ENCODE results near the gene RNU6-1. TPM values are rescaled to one million over a fixed set of nuclear protein-coding genes. Genes with fewer than 3 reads are reported as not detected.

The RNU6-1 gene
- polyA plus RNA-seq, 1 of the 3 experiments (the other 2 are of a cell fraction) = not detected

GRCh38 chr15:67832897-67833709 lies 6.7 kb downstream of the RNU6-1 start:
- TF ChIP-seq TEAD4 (IDR thresholded peaks at IDR 0.05; ENCODE audit: borderline replicate concordance, insufficient read depth) (no peak), TCF12 (IDR thresholded peaks at IDR 0.05) (no peak), POLR2AphosphoS5 (IDR thresholded peaks at IDR 0.05; ENCODE audit: low read depth, low read length) (no peak), MXI1 (IDR thresholded peaks at IDR 0.05; ENCODE audit: low read depth, low read length) (no peak), CHD2 (IDR thresholded peaks at IDR 0.05; ENCODE audit: low read length, partially characterized antibody) (no peak), JUND (IDR thresholded peaks at IDR 0.05) (no peak), YY1 (IDR thresholded peaks at IDR 0.05; ENCODE audit: low read depth) (no peak), EZH2phosphoT487 (IDR thresholded peaks at IDR 0.05; ENCODE audit: borderline replicate concordance, low read depth) (no peak), RXRA (IDR thresholded peaks at IDR 0.05; ENCODE audit: borderline replicate concordance, low read depth) (no peak), FOXM1 (IDR thresholded peaks at IDR 0.05; ENCODE audit: low read depth) (no peak), SIN3A (IDR thresholded peaks at IDR 0.05; ENCODE audit: borderline replicate concordance, low read depth, low read length) (no peak), NFIC (IDR thresholded peaks at IDR 0.05; ENCODE audit: borderline replicate concordance) (no peak), PBX3 (IDR thresholded peaks at IDR 0.05) (no peak), FOSL2 (IDR thresholded peaks at IDR 0.05; ENCODE audit: borderline replicate concordance, low read depth) (no peak), SMC3 (IDR thresholded peaks at IDR 0.05; ENCODE audit: low read depth, low read length) (no peak), RFX5 (IDR thresholded peaks at IDR 0.05; ENCODE audit: low read length) (no peak), RAD21 (IDR thresholded peaks at IDR 0.05; ENCODE audit: low read length) (no peak)
- H2AFZ ChIP-seq (ENCODE audit: low read depth) = no peak overlapping the region; the same call in 1 of the 2 replicates
- CTCF ChIA-PET = interaction anchor here (0.5 to 9.4 kb wide), 14 partner anchors 10 to 887 kb away, joined by 3 to 123 read pairs (median 4); partner anchors contain the start of gene MAP2K5

GRCh38 chr15:67832031-67832551 lies 7.8 kb downstream of the RNU6-1 start:
- Histone ChIP-seq H3K4me1 (ENCODE audit: control insufficient read depth in 1 of 2, insufficient read depth in 2 of 2, low read depth in 1 of 2, low read length in 1 of 2) (peaks cover 0 to 10% of the 10 kb centered on the region in 2 experiments; a peak in 1 of 4 replicates), H3K27ac (ENCODE audit: low read depth in 2 of 2, low read length in 1 of 2) (no peak overlapping the region), H2AFZ (ENCODE audit: low read depth) (no peak overlapping the region), H3K27me3 (ENCODE audit: insufficient read depth) (no peaks in the 10 kb centered on the region), H3K4me3 (ENCODE audit: low read depth in 2 of 2, low read length in 1 of 2) (no peak overlapping the region), H3K36me3 (replicated peaks in 1 of 2; ENCODE audit: control insufficient read depth in 1 of 2, insufficient read depth in 2 of 2, low read length in 1 of 2) (no peaks in the 10 kb centered on the region), H3K9me3 (no peaks in the 10 kb centered on the region), H3K9me2 (no peaks in the 10 kb centered on the region), H4K20me1 (ENCODE audit: insufficient read depth) (no peaks in the 10 kb centered on the region), H3K79me2 (ENCODE audit: insufficient read depth) (no peaks in the 10 kb centered on the region), H3K4me2 (no peak overlapping the region), H3K9ac (no peak overlapping the region), H3F3A (replicated peaks; ENCODE audit: insufficient read depth) (no peaks in the 10 kb centered on the region)
- CTCF ChIA-PET = interaction anchor here (0.6 to 9.4 kb wide), 16 partner anchors 9 to 886 kb away, joined by 3 to 123 read pairs (median 4); partner anchors contain the start of gene MAP2K5
- DNase-seq = peak; percentile 60
- POLR2A ChIA-PET = no interaction called here
- WGBS (ENCODE audit: low lambda C conversion rate) = 82% methylated on average over 9 of the region's 9 CpGs
- TF ChIP-seq TEAD4 (IDR thresholded peaks at IDR 0.05; ENCODE audit: borderline replicate concordance, insufficient read depth) (no peak), FOXM1 (IDR thresholded peaks at IDR 0.05; ENCODE audit: low read depth) (no peak), USF2 (IDR thresholded peaks at IDR 0.05; ENCODE audit: borderline replicate concordance, low read depth, low read length) (no peak), SMC3 (IDR thresholded peaks at IDR 0.05; ENCODE audit: low read depth, low read length) (peak; percentile 44; the same call in 1 of the 2 replicates), RAD21 (IDR thresholded peaks at IDR 0.05; ENCODE audit: low read length) (peak; percentile 62), YY1 (IDR thresholded peaks at IDR 0.05; ENCODE audit: low read depth) (no peak), CTCF (IDR thresholded peaks at IDR 0.05) (peak; percentile 43), CHD2 (IDR thresholded peaks at IDR 0.05; ENCODE audit: low read length, partially characterized antibody) (no peak)

More at GRCh38 chr15:67832897-67833709, 6.7 kb downstream of the RNU6-1 start:
- no peaks in the 10 kb centered on the region for H3K36me3 ChIP-seq (replicated peaks in 1 of 2; ENCODE audit: control insufficient read depth in 1 of 2, insufficient read depth in 2 of 2, low read length in 1 of 2)
- POLR2A ChIA-PET = interaction anchor here (1.3 kb wide), 1 partner anchor 312 kb away, joined by 5 read pairs; the partner anchor contains the start of gene C15orf61
- peak; percentile 71 for DNase-seq
- H3K4me2 ChIP-seq = peak overlapping the region; percentile 48
- no peaks in the 10 kb centered on the region for H3F3A ChIP-seq (replicated peaks; ENCODE audit: insufficient read depth)
- H4K20me1 ChIP-seq (ENCODE audit: insufficient read depth) = no peaks in the 10 kb centered on the region
- H3K79me2 ChIP-seq (ENCODE audit: insufficient read depth) = no peaks in the 10 kb centered on the region
- H3K9me3 ChIP-seq = no peaks in the 10 kb centered on the region
- H3K9ac ChIP-seq = no peak overlapping the region
- no peaks in the 10 kb centered on the region for H3K27me3 ChIP-seq (ENCODE audit: insufficient read depth)
- H3K4me3 ChIP-seq (ENCODE audit: low read depth in 2 of 2, low read length in 1 of 2) = peak overlapping the region; percentile 32 to 44; a peak in 3 of 4 replicates
- 42% methylated on average over 28 of the region's 32 CpGs for WGBS (ENCODE audit: low lambda C conversion rate)
- no peak overlapping the region for H3K27ac ChIP-seq (ENCODE audit: low read depth in 2 of 2, low read length in 1 of 2)
- peaks cover 0 to 10% of the 10 kb centered on the region in 2 experiments; a peak in 1 of 4 replicates for H3K4me1 ChIP-seq (ENCODE audit: control insufficient read depth in 1 of 2, insufficient read depth in 2 of 2, low read depth in 1 of 2, low read length in 1 of 2)
- H3K9me2 ChIP-seq = no peaks in the 10 kb centered on the region

Measured in SK-N-SH (cell line).